ENCODE data around the gene PCGF6. TPM values are rescaled to one million over a fixed set of nuclear protein-coding genes. Genes with fewer than 3 reads are reported as not detected.
"Not testable (repeated sequence)": the region's sequence is repeated elsewhere in the genome, so short reads cannot be mapped to it uniquely, and the experiment has no call there.

The PCGF6 gene
- total RNA-seq, 2 donors from 2014 or later = 7.0 to 13.8 TPM

DNA sequence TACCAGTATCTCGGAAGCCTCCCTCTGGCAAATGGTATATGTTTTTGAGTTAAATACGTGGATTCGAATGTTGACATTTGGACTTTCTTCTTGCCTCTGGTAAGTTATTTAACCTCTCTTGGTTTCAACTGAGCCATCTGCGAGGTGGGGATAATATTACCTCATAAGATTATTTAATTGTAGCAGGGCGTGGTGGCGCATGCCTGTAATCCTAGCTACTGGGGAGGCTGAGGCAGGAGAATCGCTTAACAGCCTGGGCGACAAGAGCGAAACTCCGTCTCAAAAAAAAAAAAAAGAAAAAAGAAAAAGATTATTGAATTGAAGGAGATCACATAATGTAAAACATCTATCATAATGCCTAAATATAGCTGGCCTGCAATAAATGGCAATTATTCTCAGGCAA is 16.4 kb upstream of the PCGF6 start:
- no peaks in the 10 kb centered on the region for H3K36me3 ChIP-seq
- no peak for TF ChIP-seq CTCF (IDR thresholded peaks at IDR 0.05)
- H3K4me3 ChIP-seq = peak overlapping the region; percentile 84
- peak overlapping the region; percentile 67 to 80 for H3K27ac ChIP-seq
- no peaks in the 10 kb centered on the region for H3K27me3 ChIP-seq (replicated peaks; ENCODE audit: insufficient read depth)
- H3K9me3 ChIP-seq = no peaks in the 10 kb centered on the region
- no peak for DNase-seq (ENCODE audit: low spot score)
- H3K4me1 ChIP-seq (ENCODE audit: control insufficient read depth in 1 of 2, low read depth in 2 of 2) = peaks cover 7 to 8% of the 10 kb centered on the region in 2 donors
- no peak for ATAC-seq (ENCODE audit: insufficient number of reproducible peaks, low FRiP score, low read depth)

DNA sequence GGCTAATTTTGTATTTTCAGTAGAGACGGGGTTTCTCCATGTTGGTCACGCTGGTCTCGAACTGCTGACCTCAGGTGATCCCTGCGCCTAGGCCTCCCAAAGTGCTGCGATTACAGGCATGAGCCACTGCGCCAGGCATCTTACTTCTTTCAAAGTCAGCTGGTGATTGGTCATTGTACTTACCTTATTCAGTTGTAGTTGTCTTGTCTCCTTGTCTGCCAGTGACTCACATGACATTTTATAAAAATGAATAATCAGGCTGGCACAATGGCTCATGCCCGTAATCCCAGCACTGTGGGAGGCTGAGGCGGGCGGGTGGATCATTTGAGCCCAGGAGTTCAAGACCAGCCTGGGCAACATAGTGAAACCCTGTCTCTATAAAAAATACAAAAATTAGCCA is 9.9 kb upstream of the PCGF6 start:
- not testable (repeated sequence) for H3K27ac ChIP-seq; H3K4me3 ChIP-seq; ATAC-seq (ENCODE audit: insufficient number of reproducible peaks, low FRiP score, low read depth); H3K4me1 ChIP-seq (ENCODE audit: control insufficient read depth in 1 of 2, low read depth in 2 of 2); H3K27me3 ChIP-seq (replicated peaks; ENCODE audit: insufficient read depth); H3K9me3 ChIP-seq; H3K36me3 ChIP-seq; DNase-seq (ENCODE audit: low spot score)

GRCh38 chr10:103359493-103359892 is 8.6 kb upstream of the PCGF6 start:
- not testable (repeated sequence) for H3K27me3 ChIP-seq (replicated peaks; ENCODE audit: insufficient read depth); DNase-seq (ENCODE audit: low spot score); H3K36me3 ChIP-seq; H3K4me1 ChIP-seq (ENCODE audit: control insufficient read depth in 1 of 2, low read depth in 2 of 2); H3K27ac ChIP-seq; H3K4me3 ChIP-seq; ATAC-seq (ENCODE audit: insufficient number of reproducible peaks, low FRiP score, low read depth); H3K9me3 ChIP-seq

- Histone ChIP-seq H3K27me3 (replicated peaks; ENCODE audit: insufficient read depth) (no peaks in the 10 kb centered on the region), H3K4me1 (ENCODE audit: control insufficient read depth in 1 of 2, low read depth in 2 of 2) (no peaks in the 10 kb centered on the region), H3K36me3 (no peaks in the 10 kb centered on the region), H3K4me3 (no peak overlapping the region), H3K9me3 (no peaks in the 10 kb centered on the region), H3K27ac (no peak overlapping the region)
- no peak for DNase-seq (ENCODE audit: low spot score)
- ATAC-seq (ENCODE audit: insufficient number of reproducible peaks, low FRiP score, low read depth) = no peak
- TF ChIP-seq CTCF (IDR thresholded peaks at IDR 0.05) = no peak
Observed at GRCh38 chr10:103355906-103356599, 5.1 kb upstream of the PCGF6 start.

DNA sequence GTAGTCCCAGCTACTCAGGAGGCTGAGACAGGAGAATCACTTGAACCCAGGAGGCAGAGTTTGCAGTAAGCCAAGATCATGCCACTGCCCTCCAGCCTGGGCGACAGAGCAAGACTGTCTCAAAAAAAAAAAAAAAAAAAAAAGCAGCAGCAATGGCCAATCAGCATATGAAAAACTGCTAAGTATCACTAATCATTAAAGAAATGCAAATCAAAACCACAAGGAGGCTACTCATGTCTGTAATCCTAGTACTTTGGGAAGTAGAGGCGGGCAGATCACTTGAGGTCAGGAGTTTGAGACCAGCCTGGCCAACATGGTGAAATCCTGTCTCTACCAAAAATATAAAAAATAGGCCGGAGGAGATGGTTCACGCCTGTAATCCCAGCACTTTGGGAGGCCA is 3.6 kb upstream of the PCGF6 start:
- H3K27me3 ChIP-seq (replicated peaks; ENCODE audit: insufficient read depth); H3K9me3 ChIP-seq; H3K27ac ChIP-seq; H3K4me1 ChIP-seq (ENCODE audit: control insufficient read depth in 1 of 2, low read depth in 2 of 2); DNase-seq (ENCODE audit: low spot score); H3K36me3 ChIP-seq; ATAC-seq (ENCODE audit: insufficient number of reproducible peaks, low FRiP score, low read depth); H3K4me3 ChIP-seq: not testable (repeated sequence)

- DNase-seq (ENCODE audit: low spot score) (no peak), ATAC-seq (ENCODE audit: insufficient number of reproducible peaks, low FRiP score, low read depth) (no peak)
- Histone ChIP-seq H3K4me3 (no peak overlapping the region), H3K27me3 (replicated peaks; ENCODE audit: insufficient read depth) (no peaks in the 10 kb centered on the region), H3K9me3 (no peaks in the 10 kb centered on the region), H3K36me3 (no peaks in the 10 kb centered on the region), H3K4me1 (ENCODE audit: control insufficient read depth in 1 of 2, low read depth in 2 of 2) (peaks cover 4 to 9% of the 10 kb centered on the region in 2 donors), H3K27ac (no peak overlapping the region)
- no peak for TF ChIP-seq CTCF (IDR thresholded peaks at IDR 0.05)
Observed at GRCh38 chr10:103353281-103353680, 2.3 kb upstream of the PCGF6 start.

DNA sequence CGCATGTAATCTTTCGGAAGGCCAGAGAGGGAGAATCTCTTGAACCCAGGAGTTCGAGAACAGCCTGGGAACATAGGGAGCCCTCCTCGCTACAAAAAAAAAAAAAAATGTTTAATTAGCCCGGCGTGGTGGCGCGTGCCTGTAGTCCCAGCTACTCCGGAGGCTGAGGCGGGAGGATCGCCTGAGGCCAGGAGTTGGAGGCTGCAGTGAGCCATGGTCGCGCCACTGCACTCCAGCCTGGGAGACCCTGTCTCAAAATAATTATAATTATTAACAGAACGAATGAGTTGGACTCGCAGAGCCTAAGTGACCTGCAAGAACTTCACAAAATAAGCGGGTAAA is 794 bp downstream of the PCGF6 start:
- TF ChIP-seq CTCF (IDR thresholded peaks at IDR 0.05) = no peak
- peak overlapping the region; percentile 84 to 87 for H3K27ac ChIP-seq
- DNase-seq (ENCODE audit: low spot score) (no peak), ATAC-seq (ENCODE audit: insufficient number of reproducible peaks, low FRiP score, low read depth) (no peak)
- H3K4me1 ChIP-seq (ENCODE audit: control insufficient read depth in 1 of 2, low read depth in 2 of 2) = peaks cover 4 to 9% of the 10 kb centered on the region in 2 donors
- H3K27me3 ChIP-seq (replicated peaks; ENCODE audit: insufficient read depth) = no peaks in the 10 kb centered on the region
- H3K36me3 ChIP-seq = peaks cover 10% of the 10 kb centered on the region
- no peaks in the 10 kb centered on the region for H3K9me3 ChIP-seq
- H3K4me3 ChIP-seq = peak overlapping the region; percentile 100
